ENCODE data around the gene ZNF761.
A peak's percentile ranks its signal among the peaks of the same experiment; 100 is the strongest.
"Not testable (repeated sequence)": the region's sequence is repeated elsewhere in the genome, so short reads cannot be mapped to it uniquely, and the experiment has no call there.

The ZNF761 gene

DNA sequence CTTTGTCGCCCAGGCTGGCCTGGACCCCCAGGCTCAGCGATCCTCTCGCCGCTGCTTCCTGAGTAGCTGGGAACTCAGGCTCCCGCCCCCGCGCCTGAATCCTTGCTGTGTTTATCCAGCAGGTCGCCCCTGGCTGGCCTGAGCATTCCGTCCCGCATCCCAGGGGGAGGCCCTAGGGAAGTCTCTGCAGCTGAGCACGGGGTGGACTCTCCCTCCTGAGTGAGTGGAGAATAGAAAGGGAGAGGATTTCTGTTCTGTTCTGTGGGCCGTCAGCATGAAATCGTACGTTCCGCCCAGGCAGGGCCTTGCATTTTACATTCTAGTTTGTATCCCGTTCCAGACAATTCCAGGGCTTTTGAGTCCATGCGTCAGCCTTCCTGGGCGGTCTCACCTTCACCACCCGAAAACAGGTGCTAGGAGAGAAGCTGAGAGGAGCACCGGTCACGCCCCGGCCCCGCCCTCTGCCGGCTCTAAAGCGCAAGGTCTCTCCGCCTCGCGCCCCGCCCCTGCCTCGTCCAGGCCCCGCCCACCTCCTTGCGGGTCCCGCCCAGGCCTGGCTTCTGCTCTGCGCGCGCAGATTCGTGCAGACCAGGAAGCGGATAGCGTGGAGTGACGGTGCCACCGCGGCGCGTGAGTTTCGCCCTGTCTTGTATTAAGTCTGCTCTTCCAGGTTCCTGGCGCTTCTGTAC is at the start of gene ZNF761:
ZNF761 (plus strand) TSS at position 586 of the 689 bp plus-strand sequence. CDS start 15,285 bp downstream, outside the sequence.
- DNase-seq, result peak; percentile 91

GRCh38 chr19:53388168-53388567 is 43.6 kb upstream of the ZNF761 start:
- no peak for DNase-seq

DNA sequence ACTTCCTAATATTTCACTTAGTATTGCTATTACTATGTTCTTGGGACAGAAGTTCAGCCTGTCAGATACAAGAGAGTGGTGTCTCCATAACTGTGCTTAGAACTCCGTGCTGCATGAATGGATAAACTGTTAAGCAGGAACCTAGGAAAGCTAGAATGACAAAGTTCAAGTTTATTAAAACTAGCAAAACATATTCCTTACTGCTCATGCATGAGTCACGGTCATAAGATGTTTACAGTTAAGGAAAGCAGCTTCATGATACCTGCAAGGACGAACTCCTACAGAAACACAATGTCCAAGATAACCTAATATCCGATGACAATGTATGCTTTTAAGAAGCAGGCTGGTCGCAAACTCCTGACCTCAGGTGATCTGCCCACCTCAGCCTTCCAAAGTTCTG is 42.9 kb upstream of the ZNF761 start:
- no peak for DNase-seq

DNA sequence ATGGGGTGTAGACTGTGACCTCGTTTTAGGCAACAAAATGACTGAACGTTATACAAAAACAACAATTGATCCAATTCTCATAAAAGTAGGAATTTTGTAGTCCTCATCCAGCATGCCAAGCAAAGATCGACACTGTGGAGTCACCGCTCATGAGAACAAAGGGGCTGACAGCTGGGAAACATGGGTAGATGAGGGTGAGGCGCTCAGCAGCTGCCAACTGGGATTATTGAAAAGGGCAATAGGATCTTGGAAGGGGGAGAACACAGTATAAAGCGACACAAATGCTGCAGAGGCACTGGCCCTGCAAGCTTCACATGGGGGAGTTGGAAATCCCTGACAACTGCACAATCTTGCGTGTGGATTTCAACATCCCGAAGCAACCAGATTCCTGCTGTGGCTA is 42.2 kb upstream of the ZNF761 start:
- DNase-seq, result no peak

GRCh38 chr19:53389978-53390377 is 41.8 kb upstream of the ZNF761 start:
- no peak for DNase-seq

DNA sequence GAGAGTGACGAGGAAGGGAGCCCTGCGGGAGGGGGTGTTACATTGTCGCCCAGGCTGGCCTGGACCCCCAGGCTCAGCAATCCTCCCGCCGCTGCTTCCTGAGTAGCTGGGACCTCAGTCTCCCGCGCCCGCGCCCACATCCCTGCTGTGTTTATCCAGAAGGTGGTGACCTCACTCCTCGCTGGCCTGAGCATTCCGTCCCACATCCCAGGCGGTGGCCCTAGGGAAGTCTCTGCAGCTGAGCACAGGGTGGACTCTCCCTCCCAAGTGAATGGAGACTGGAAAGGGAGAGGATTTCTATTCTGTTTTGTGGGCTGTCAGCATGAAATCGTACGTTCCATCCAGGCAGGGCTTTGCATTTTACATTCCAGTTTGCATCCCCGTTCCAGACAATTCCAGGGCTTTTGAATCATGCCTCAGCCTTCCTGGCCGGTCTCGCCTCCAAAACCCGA is 37.2 kb upstream of the ZNF761 start:
- no peak for DNase-seq

GRCh38 chr19:53394974-53395839 is 36.6 kb upstream of the ZNF761 start, which contains the start of gene ZNF765:
ZNF765 (plus strand) TSS chr19:53395149; CDS start chr19:53398016, 2,867 bp downstream.
- DNase-seq, result peak; percentile 91

- not testable (repeated sequence) for DNase-seq
Observed at GRCh38 chr19:53395840-53396524, 35.8 kb upstream of the ZNF761 start.

DNA sequence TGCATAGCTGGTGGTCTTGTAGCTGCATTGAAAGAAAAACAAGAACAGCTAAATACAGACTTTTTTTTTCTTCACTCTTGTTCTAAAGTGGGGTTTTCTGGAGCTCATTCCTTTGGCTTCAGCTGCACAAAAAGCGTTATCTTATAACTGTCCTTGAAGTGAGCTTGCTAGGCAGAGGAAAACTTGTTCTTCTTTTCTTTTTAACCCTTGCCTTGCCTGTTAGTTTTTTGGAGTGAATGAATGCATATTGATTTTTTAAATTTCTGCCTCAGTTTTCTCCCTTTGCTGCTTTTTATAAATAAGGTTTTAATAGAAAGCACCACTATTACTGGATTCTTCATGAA is 35.3 kb upstream of the ZNF761 start:
- no peak for DNase-seq

DNA sequence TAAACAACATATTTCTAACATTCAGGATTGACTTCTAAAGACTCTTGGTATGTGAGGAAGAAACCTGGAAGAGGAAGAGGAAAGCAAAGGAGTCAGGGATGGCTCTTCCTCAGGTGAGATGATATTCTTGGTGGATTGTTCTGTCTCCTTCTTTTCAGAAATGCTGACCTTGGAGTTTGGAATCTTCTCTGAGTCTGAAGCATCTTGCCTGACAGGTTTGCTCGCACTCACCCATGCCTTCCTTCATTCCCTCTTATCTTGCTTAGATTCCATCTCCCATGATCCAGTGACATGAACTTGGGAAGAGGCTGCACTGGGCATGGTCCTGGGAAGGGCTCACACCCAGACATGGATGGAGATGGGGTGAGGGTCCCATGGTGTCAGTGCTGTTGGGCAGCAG is 33.9 kb upstream of the ZNF761 start:
- DNase-seq, result not testable (repeated sequence)

DNA sequence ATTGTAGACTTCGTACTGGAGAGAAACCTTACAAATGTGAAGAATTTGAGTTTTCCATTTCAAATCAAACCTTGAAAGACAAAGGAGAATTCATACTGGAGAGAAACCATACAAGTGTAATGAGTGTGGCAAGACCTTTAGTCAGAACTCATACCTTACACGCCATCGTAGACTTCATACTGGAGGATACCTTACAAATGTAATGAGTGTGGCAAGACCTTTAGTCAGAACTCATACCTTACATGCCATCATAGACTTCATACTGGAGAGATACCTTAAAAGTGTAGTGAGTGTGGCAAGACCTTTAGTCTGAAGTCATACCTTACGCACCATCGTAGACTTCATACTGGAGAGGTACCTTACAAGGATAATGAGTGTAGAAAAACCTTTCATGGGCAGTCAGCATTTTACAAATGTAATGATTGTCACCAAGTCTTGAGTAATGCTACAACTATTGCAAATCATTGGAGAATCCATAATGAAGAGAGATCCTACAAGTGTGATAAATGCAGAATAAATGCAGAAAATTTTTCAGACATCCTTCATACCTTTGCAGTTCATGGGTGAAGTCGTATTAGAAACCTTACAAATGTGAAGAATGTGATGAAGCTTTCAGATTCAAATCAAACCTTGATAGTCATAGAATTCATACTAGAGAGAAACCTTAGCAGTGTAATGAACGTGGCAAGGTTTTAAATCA is 22.1 kb upstream of the ZNF761 start:
- DNase-seq, result no peak

GRCh38 chr19:53420520-53421315 is 11.1 kb upstream of the ZNF761 start:
- DNase-seq, result not testable (repeated sequence)

DNA sequence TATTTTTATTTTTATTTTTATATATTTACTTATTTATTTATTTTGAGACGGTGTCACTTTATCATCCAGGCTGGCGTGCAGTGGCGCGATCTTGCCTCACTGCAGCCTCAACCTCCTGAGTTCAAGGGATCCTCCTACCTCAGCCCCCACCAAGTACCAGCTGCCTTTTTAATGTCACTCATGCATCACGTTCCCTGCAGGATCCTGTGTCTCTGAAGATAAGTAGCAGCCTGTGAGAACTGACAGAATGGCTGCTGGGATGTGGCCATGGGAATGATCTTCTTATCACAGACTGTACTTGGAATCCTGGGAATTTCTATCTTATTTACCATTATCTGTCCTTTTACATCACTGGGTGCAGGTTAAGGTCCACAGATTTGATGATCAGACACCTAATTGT is 9.2 kb upstream of the ZNF761 start:
- no peak for DNase-seq

GRCh38 chr19:53423074-53423473 is 8.7 kb upstream of the ZNF761 start:
- DNase-seq, result not testable (repeated sequence)

GRCh38 chr19:53423680-53424079 is 8.1 kb upstream of the ZNF761 start:
- DNase-seq, result not testable (repeated sequence)

GRCh38 chr19:53424968-53425597 is 6.7 kb upstream of the ZNF761 start:
- no peak for DNase-seq

- DNase-seq, result no peak
Observed at GRCh38 chr19:53432088-53432661, 391 bp downstream of the ZNF761 start.

DNA sequence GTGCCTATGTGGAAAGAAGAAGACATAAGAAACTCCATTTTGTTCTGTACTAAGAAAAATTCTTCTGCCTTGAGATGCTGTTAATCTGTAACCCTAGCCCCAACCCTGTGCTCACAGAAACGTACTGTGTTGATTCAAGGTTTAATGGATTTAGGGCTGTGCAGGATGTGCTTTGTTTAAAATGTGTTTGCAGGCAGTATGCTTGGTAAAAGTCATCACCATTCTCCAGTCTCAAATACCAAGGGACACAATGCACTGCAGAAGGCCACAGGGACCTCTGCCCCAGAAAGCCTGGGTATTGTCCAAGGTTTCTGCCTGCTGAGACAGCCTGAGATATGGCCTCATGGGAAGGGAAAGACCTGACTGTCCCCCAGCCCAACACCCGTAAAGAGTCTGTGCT is 12.0 kb downstream of the ZNF761 start:
- DNase-seq, result not testable (repeated sequence)

- DNase-seq, result not testable (repeated sequence)
Observed at GRCh38 chr19:53447196-53447595, 15.4 kb downstream of the ZNF761 start.

- DNase-seq, result no peak
Observed at GRCh38 chr19:53455828-53456227, 24.0 kb downstream of the ZNF761 start.

DNA sequence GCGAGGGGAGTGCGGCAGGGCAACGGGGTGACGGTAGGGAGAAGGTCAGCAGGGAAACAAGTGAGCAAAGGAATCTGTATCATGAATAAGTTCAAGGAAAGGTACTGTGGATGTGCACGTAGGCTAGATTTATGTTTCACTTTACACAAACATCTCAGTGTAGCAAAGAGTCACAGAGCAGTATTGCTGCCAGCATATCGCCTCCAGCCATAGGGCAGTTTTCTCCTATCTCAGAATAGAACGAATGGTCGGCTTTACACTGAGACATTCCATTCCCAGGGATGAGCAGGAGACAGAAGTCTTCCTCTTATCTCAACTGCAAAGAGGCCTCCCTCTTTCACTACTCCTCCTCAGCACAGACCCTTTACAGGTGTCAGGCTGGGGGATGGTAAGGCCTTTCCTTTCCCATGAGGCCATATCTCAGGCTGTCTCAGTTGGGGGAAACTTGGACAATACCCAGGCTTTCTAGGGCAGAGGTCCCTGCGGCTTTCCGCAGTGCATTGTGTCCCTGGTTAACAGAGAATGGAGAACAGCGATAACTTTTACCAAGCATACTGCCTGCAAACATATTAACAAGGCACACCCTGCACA is 28.4 kb downstream of the ZNF761 start:
- not testable (repeated sequence) for DNase-seq

Measured in NCI-H2171 (cell line).